DMS53 treated with DMSO at 0.1 percent for 48 hours (cell line): ENCODE results near the gene SLCO4C1.

Experiments used
- DNase-seq: peaks from one replicate; lab custom pipeline; 2025; ENCODE audit not compliant: unreplicated experiment; lab: John Stamatoyannopoulos, UW

SLCO4C1 gene

DNA sequence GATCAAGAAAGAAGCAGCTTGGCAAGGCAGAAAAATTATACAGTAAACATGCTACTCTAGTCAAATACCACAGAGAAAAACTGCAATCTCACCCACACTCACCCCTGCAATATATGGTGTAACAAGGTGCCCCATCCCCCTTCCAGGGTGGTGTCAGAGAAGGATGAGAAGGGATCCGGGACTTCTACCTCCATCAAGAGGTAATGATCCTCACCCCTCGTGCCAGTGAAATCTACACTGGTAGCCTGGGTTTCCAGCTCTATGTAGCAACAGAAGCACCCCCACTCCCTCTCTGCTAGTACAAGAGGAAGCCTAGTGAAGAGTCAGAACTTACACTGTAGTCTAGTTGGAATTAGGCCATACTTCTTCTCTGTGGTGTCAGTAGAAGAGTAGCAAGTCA is 18.9 kb downstream of the SLCO4C1 start:
- no peak for DNase-seq

DNA sequence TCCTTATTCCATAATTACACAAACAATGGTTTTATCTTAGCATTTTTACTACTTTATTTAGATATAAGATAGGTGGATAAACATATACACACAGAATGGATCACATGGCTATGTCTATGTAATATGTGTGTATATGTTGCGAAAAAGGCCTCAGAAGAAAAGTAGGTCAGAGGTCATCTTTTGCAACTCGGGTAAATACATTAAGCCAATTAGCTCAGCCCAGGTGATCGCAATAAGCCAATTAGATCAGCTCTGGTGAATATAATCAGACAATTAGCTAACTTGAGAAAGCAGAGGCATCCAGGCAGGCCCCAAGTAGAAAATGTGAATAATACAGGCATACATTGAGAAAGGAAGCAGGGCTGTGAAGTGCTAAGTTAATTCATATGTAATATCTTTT is 24.3 kb downstream of the SLCO4C1 start:
- no peak for DNase-seq

DNA sequence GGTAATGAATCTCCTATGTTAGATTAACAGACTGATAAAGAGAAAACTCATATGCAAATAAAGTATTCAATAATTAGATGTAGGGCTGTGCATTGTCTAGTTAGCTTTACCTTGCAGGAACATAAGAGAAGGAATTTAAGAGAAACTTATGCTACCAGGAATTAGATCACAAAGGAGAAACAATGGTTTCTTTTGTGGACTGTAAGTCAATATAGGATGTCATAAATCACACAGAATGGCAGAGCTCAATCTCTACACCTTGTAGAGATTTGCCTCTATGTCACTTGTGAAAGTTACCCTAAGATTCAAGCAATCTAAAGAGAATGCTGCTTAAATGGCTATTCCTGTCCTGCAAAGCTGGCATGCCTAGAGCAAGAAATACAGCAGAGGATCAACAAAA is 26.0 kb downstream of the SLCO4C1 start:
- DNase-seq: no peak

DNA sequence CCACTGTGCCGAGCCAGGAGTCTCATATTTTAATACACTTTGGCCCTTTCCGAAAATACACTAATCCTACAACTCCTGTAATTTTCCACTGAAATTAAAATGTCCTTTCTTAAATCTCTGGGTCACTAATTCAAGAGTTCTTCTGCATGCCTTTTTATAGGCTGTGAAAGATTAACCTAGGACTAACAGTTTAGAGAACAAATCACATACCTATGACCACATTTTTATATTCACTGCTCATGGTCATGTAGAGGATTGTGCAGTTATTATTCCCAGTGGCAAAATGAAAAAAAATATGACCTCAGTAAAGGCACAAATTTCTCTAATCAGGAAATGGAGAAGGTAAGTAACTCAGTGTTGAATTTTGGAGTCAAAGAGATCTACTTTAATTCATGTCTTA is 33.4 kb downstream of the SLCO4C1 start:
- DNase-seq: no peak

DNA sequence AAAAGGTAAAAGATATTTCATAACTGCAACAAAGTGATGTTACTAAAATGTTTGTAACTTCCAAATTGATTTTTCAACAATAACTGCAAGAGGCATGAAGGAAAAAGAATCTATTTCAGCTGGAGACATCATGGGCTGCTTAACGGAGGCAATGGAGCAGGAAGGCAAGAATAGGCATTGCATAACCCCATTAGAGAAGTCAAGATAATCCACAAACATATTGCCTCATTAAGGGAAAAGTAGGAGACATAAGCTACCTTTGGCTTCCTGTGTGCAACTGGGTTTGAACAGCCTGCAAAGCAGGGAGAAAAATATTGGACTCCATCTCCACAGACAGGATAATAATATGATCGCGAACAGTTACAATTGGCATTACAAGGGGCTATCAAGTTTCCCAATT is 46.7 kb downstream of the SLCO4C1 start:
- no peak for DNase-seq

DNA sequence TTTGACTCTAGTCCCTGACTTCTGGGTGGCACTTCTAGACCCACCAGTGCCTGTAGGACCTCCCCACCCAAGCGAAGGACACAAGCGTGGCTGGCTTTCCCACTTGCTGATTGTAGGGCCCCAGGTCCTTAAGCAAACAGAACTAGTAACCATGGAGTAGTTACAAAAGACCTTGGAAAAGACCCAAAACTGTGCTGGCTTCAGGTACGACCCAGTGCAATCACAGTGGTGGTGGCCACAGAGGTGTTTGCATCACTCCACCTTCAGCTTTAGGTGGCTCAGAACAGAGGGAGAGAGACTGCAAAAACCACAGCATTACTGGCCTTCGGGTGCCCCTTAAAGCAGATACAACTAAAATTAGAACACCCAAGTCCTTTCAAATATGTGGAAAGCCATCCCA is 52.9 kb downstream of the SLCO4C1 start:
- DNase-seq: no peak

DNA sequence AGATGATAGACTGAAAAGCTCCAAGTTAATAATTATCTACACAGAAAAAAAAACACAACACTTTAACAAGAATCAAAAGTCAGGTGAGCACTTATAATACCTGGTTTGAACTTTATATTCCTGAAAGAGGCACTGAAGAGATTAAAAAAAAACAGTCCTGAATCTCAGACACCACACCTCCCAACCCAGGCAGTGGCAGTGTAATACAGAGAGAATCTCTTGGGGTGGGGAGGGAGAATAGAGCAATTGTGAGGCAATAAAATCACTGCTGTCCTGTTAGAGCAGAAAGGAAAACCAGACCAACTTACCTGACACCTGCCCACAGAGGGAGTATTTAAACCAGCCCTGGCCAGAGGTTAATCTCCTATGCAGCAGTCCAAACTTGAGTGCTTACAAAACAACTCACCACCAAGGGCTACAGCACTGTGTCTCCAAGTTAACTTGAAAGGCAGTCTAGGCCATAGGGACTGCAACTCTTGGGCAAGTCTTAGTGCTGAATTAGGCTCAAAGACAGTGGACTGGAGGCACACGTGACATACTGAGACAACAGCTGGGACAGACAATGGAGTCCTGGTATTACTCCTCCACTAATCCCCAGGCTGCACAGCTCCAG is 54.2 kb downstream of the SLCO4C1 start:
- peak; percentile 56 for DNase-seq

DNA sequence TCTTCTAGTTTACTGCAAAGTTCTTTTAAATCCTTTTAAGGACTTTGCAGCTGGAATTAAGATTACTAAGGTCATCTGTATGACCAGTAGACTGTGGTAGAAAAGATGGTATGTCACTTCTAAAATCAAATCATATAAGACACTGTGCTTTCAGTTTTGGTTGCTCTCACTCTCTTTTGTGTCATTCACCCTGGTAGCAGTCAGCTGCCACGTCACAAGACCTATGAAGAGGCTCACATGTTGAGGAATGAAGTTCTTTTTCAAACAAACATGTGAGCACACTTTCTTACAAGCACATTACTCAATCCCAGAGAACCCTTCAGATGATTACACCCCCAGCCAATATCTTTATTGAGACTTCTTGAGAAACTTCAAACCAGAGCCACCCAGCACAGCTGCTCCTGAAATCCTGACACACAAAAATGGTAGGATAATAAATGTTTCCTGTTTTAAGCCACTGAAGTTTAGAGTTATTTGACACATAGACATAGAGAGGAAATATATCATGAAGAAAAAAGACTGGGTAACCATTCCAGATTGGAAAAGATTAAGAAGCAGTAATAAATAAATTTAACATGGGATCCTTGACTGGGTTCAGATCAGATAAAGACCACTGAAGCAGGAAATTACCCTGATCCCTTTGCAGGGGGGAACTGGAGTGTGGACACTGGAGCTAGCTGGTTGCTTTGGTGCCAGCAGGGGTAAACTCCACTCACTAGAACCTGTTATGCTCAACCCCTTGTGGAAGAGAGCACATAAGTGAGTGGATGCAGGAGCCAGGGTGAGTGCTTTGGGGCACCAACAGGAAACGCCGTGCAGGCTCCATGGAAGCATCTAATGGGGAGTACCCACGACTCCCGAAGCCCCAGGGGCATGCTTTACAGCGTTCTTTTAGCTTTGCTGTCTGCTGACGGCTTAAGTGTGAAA is 64.1 kb downstream of the SLCO4C1 start:
- no peak for DNase-seq

DNA sequence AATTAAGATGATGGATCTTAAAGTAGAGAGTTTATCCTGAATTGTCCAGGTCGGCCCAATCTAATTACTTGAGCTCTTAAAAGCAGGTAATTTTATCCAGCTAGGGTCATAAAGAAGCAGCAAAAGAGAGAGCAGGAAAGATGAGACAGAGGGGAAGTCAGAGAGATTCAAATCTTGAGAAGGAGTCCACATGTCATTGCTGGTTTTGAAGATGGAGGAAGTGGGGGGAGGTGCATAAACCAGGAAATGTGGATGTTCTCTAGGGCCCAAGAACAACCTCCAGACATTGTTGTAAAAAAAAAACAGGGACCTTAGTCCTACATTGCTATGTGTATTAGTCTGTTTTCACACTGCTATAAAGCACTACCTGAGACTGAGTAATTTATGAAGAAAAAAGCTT is 66.4 kb downstream of the SLCO4C1 start:
- no peak for DNase-seq

DNA sequence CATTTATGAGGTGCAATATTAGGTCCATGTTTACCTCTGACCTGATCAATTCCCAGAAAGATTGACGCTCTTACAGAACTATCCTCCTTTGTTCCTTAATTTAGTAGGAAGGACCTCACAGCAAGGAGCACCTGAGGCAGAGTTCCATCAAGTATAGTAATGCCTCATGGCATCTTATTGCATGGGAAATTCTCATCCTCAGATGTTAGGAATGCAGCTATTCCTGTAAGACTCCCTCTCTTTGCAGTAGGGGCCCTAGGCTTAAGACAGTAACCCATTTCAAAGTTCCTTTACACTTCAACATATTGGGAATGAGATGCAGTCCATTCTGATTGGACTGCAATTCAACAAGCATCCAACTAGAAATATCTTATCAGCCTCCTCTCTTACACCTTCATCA is 69.8 kb downstream of the SLCO4C1 start:
- no peak for DNase-seq

DNA sequence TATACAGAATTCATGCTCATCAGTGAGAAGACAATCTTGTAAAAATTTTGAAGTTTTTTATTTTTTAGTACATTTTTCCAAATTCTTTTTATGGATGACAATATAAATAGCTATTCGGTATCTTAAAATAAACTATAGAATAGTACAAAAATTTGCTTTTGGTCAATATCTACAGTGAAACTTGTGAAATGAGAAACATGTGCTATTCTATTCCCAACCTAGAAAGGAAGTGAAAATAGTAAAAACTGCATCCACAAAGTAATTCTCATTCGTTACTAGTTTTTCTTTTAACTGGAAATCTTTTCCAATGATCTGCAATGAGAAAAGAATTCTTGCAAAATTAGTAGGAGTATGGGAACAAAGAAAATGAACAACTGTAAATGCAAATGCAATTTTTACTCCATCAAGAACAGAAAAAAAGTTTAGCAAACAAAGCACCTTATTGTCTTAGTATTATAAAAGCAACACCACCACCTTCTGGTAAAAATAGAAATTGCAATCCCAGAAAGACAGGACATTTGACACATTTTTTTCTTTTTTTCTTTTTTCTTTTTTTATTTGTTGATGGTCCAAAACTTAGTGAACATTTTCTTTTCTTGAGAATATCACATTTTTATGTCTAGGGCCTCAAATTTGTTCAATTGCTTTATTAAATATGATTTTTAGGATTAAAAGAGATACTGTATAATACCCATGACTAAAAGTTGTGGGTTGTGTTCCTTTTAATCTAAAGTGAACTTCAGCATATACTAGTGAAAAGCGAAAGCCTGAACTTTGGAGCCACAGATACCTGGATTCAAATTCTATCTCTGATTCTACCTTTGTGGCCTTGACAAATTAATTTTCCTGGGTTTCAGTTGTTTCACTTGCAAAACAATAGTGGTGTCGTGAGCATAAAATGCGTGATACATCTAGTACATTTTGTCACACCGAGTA is 72.3 kb downstream of the SLCO4C1 start:
- peak; percentile 69 for DNase-seq

DNA sequence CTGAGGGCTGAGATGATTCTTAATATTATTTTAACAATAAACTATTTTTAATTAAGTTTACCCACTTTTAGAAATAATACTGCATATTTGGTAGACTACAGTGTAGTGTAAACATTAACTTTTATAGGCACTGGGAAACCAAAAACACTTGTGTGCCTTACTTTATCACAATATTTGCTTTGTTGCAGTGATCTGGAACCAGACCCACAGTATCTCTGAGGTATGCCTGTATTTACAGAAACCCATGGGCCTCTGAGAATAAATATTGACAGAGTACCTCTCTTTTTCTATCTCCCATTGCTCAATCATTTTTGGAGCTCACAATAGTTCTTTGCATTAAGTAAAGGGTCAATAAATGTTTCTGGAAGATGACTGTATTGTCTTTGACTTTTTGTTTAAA is 73.3 kb downstream of the SLCO4C1 start:
- DNase-seq: peak; percentile 92

DNA sequence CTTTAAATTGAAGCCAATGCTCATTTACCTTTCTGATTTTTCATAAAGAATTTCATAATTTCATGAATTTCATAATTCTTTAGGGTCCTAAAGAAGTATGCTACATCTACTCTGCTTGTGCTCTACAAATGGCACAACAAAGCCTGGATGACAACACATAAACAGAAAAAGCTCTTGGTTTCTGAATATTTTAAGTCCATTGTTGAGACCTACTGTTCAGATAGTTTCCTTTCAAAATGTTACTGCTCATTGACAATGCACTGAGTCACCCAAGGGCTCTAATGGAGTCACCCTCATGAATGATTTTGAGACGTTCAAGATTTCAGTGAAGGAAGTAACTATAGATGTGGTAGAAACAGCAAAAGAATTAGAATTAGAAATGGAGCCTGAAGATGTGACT is 74.1 kb downstream of the SLCO4C1 start:
- DNase-seq: no peak

DNA sequence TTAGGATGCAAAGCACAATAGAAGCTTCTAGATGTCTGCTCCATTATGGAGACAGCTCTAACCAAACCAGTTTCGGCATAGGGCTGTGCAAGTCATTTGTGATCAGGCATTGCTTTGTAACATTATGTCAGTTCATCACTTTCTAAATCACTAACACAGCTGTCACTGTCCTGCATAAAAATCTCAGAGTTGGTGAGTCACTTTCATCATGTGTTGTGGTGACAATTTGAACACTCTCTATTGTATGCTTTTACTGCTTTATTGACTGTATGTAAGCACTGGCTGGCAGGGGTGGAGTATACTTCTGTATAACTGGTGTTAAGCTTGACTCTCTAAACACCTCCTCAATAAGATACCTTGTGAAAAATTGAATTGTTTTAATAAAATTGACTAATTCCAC is 77.9 kb downstream of the SLCO4C1 start:
- DNase-seq: peak; percentile 79

DNA sequence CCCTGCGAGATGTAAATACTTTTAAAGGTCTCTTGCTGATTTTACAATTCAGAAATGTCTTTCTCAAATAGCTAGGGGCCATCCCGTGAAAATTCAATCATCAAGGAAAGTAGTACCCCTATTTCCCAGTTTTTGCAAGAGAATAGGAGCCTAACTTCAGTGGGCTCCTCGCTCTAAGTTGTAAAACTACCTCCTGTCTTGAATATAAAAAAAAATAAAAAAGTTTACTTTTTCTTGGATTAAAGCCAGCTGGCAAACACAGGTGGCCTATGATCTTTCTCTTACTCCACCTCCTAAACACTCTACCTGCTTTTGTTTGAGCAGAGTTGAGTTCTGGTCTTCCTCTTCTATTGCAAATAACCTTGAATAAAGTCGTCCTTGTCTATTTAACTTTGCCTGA is 79.4 kb downstream of the SLCO4C1 start:
- DNase-seq: peak; percentile 14

DNA sequence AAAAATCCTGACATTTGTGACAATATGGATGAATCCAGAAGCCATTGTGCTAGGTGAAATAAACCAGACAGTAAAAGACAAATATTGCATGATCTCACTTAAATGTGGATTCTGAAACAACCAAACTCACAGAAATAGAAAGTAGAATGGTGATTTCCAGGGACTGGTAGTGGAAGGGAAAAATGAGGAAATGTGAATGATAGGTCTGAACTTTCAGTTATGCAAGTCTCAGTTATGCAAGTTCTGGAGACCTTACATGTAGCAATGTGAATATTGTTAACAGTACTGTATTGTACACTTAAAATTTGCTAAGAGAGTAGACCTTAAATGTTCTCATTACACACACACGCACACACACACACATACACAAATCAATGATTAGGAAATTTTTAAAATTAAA is 84.9 kb downstream of the SLCO4C1 start:
- DNase-seq: no peak

DNA sequence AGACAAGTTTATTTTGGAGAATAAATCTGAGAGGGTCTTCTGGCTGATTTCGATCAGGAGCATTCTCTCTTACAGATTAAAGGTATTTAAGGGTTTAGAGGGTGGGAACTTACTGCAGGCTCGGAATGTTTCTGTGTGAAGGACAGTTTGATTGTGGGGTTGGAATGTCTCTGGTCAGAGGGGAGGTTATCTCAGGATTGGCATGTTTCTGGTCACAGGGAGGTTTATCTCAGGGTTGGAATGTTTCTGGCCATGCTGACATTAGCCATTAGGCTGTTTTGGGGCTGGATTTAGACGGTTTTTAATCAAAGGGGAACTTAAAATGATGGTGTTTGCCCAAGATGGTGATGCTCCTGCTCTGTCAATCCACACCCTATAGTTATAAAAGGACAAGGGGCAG is 95.2 kb downstream of the SLCO4C1 start:
- no peak for DNase-seq

DNA sequence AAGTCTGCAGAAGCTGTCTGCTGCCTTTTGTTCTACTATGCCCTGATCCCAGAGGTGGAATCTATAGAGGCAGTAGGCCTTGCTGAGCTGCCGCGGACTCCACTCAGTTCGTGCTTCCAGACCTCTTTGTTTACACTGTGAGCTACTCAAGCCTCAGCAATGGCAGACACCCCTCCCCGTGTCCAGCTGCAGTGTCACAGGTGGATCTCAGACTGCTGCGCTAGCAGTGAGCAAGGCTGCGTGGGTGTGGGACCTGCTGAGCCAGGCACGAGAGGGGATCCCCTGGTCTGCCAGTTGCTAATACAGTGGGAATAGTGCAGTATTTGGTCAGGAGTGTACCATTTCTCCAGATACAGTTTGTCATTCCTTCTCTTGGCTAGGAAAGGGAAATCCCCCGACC is 99.6 kb downstream of the SLCO4C1 start:
- DNase-seq: peak; percentile 77
